OCI-LY7 (cell line): Measurements from ENCODE around the gene COL23A1. TPM values are rescaled to one million over a fixed set of nuclear protein-coding genes. Genes with fewer than 3 reads are reported as not detected.
A peak's percentile ranks its signal among the peaks of the same experiment; 100 is the strongest.

Experiments used
- Bru-seq: library from RNA; stranded (reverse); fragments of 400-500 nt; gene quantifications from one replicate; lab custom pipeline; 2021; lab: Mats Ljungman, UMichigan
- BruChase-seq, 2 experiments: library from RNA; stranded (reverse); fragments of 400-500 nt; gene quantifications; one replicate each; lab custom pipeline; 2021; lab: Mats Ljungman, UMichigan
- BruUV-seq: library from RNA; stranded (reverse); fragments of 400-500 nt; replicated peaks from 2 replicates; lab custom pipeline; 2021; lab: Mats Ljungman, UMichigan
- CTCF ChIA-PET: fragments of 300-600 bp; sonication (Branson Sonifier 250); formaldehyde crosslinking; loops from one replicate; lab custom pipeline; 2022; ENCODE audit warnings: antibody characterized with exemption; ENCODE audit not compliant: unreplicated experiment; lab: Charles Lee
- POLR2A ChIA-PET: fragments of 300-600 bp; sonication (Branson Sonifier 250); formaldehyde crosslinking; loops from one replicate; lab custom pipeline; 2022; ENCODE audit warnings: antibody characterized with exemption; lab: Charles Lee
- DNase-seq: peaks from one replicate; pipeline ENCODE4 v3.0.0-alpha.2; 2015; ENCODE audit warnings: low spot score
- H2AFZ ChIP-seq: fragments of 200-600 bp; sonication (generic), shearing (Covaris generic); 2 replicates; pipeline ENCODE4 v1.6.1; 2014; ENCODE audit warnings: mild to moderate bottlenecking, antibody characterized with exemption, low read length, moderate library complexity
- H3K27ac ChIP-seq: fragments of 200-600 bp; sonication (generic); 2 replicates; pipeline ENCODE4 v1.5.1; 2014; ENCODE audit warnings: mixed run types, low read depth, mild to moderate bottlenecking, moderate library complexity, low read length, inconsistent platforms; ENCODE audit not compliant: poor library complexity, severe bottlenecking
- H3K36me3 ChIP-seq: fragments of 200-600 bp; sonication (generic); 2 replicates; pipeline ENCODE4 v1.6.1; 2014; ENCODE audit warnings: mild to moderate bottlenecking, antibody characterized with exemption, low read length, moderate library complexity, mixed read lengths; ENCODE audit not compliant: insufficient read depth
- H3K4me1 ChIP-seq: fragments of 200-600 bp; sonication (generic); 2 replicates; pipeline ENCODE4 v1.5.1; 2014; ENCODE audit warnings: mild to moderate bottlenecking, low read length; ENCODE audit not compliant: insufficient read depth, poor library complexity, severe bottlenecking
- H3K4me2 ChIP-seq: fragments of 200-600 bp; sonication (generic); 2 replicates; pipeline ENCODE4 v1.6.1; 2014; ENCODE audit warnings: mild to moderate bottlenecking, low read length
- H3K4me3 ChIP-seq: fragments of 200-600 bp; sonication (generic); 2 replicates; pipeline ENCODE4 v1.5.1; 2014; ENCODE audit warnings: mild to moderate bottlenecking, low read depth, low read length; ENCODE audit not compliant: poor library complexity, severe bottlenecking
- H3K79me2 ChIP-seq: fragments of 200-600 bp; sonication (generic); 2 replicates; pipeline ENCODE4 v1.6.1; 2016; ENCODE audit warnings: low read depth, mild to moderate bottlenecking, low read length, moderate library complexity, mixed read lengths; ENCODE audit not compliant: insufficient read depth
- H3K9me2 ChIP-seq: fragments of 200-600 bp; sonication (generic); 2 replicates; pipeline ENCODE4 v1.6.1; 2016; ENCODE audit warnings: mild to moderate bottlenecking, low read length, mixed read lengths; ENCODE audit not compliant: insufficient read depth
- H3K9me3 ChIP-seq: fragments of 200-600 bp; sonication (generic); 2 replicates; pipeline ENCODE4 v1.6.1; 2014; ENCODE audit warnings: mild to moderate bottlenecking, mixed run types, low read length, mixed read lengths
- H4K20me1 ChIP-seq: fragments of 200-600 bp; sonication (generic); 2 replicates; pipeline ENCODE4 v1.6.1; 2014; ENCODE audit warnings: mild to moderate bottlenecking, antibody characterized with exemption, low read length, moderate library complexity, mixed read lengths; ENCODE audit not compliant: insufficient read depth
- CTCF ChIP-seq: fragments of 200-600 bp; sonication (generic); conservative IDR thresholded peaks from 2 replicates; pipeline ENCODE4 v1.5.1; 2014; ENCODE audit warnings: mild to moderate bottlenecking, antibody characterized with exemption, low read length, moderate library complexity, mixed read lengths
- EZH2phosphoT487 ChIP-seq: fragments of 200-600 bp; sonication (generic); IDR thresholded peaks from 2 replicates; pipeline ENCODE4 v1.6.1; 2018; ENCODE audit warnings: low read depth, borderline replicate concordance, mild to moderate bottlenecking, mixed run types, antibody characterized with exemption, low read length, moderate library complexity, mixed read lengths
- intact Hi-C: fragments of 100-400 bp; cut with micrococcal nuclease; formaldehyde crosslinking; loops from one replicate; pipeline ENCODE4 v1.10.0; 2022; ENCODE audit not compliant: unreplicated experiment
- long read RNA-seq: library from polyadenylated mRNA; stranded (forward); transcript quantifications from one replicate; pipeline ENCODE4 v2.0.0, GENCODE V29; 2022
- total RNA-seq, 2 experiments: library from RNA; depleted of rRNA in 1 of 2; stranded (reverse); fragments of >200 nt in 1 of 2; shearing (Covaris generic) in 1 of 2; gene quantifications; 2 replicates each; pipeline ENCODE4 v1.2.3, GENCODE V29; 2014 to 2022

Gene COL23A1
- total RNA-seq (2014; rRNA removed; shearing (Covaris generic)) (not detected in 2 replicates), total RNA-seq (2022) (0.53 TPM in 1 of 2 replicates, not detected in the other), Bru-seq, nascent RNA (percentile 13 among the genes with signal in this experiment), BruChase-seq, experiment 1, labeled RNA remaining after a 6-hour chase (percentile 16 among the genes with signal in this experiment), BruChase-seq, experiment 2, labeled RNA remaining after a 2-hour chase (percentile 17 among the genes with signal in this experiment)
- long read RNA-seq, partial matches to known transcripts = 0 of 2 reads
- long read RNA-seq, other reads (novel, unspliced or antisense) = 2 of 2 reads

- H3K36me3 ChIP-seq = no peaks in the 10 kb centered on the region
- TF ChIP-seq EZH2phosphoT487 (no peak), CTCF (no peak)
- H3K9me3 ChIP-seq = peaks cover 10% of the 10 kb centered on the region; the same call in 1 of the 2 replicates
- no peaks in the 10 kb centered on the region for H4K20me1 ChIP-seq
- no peaks in the 10 kb centered on the region for H3K9me2 ChIP-seq
- H2AFZ ChIP-seq = no peak within 1 kb of the TSS
- no peak within 1 kb of the TSS for H3K27ac ChIP-seq
- intact Hi-C loops = no loop called here
- H3K79me2 ChIP-seq = no peaks in the 10 kb centered on the region
- H3K4me2 ChIP-seq = no peak within 1 kb of the TSS
- ChIA-PET CTCF (no interaction called here), POLR2A (interaction anchor here (0.6 kb wide), 1 partner anchor 17 kb away, joined by 8 read pairs; no protein-coding TSS in a partner anchor)
- H3K4me3 ChIP-seq = no peak within 1 kb of the TSS
- BruUV-seq = no TSS peak
- H3K4me1 ChIP-seq = no peaks in the 10 kb centered on the region
- no peak for DNase-seq
These were observed at the start of gene COL23A1 for GRCh38 chr5:178590141-178590923. Gene COL23A1, minus strand, starts transcription at chr5:178590393.

GRCh38 chr5:178637356-178638074, 47.3 kb upstream of the COL23A1 start:
- no peak for TF ChIP-seq EZH2phosphoT487
- no peak for TF ChIP-seq CTCF
- no TSS peak for BruUV-seq
- 0 out of 2 replicates have a peak, but pooled peaks cover 3% of the 10 kb centered on the region for H3K9me2 ChIP-seq
- no peak overlapping the region for H3K27ac ChIP-seq
- ChIA-PET POLR2A (interaction anchor here (0.8 to 2.4 kb wide), 5 partner anchors 8 to 63 kb away, joined by 3 to 9 read pairs (median 3); no protein-coding TSS in a partner anchor), CTCF (no interaction called here)
- no peak overlapping the region for H3K4me3 ChIP-seq
- H3K79me2 ChIP-seq = no peaks in the 10 kb centered on the region
- H2AFZ ChIP-seq = peak overlapping the region; percentile 9; the same call in 1 of the 2 replicates
- no peaks in the 10 kb centered on the region for H4K20me1 ChIP-seq
- intact Hi-C loops = no loop called here
- H3K4me1 ChIP-seq = no peaks in the 10 kb centered on the region
- H3K4me2 ChIP-seq = no peak overlapping the region
- no peaks in the 10 kb centered on the region for H3K9me3 ChIP-seq
- DNase-seq = no peak
- H3K36me3 ChIP-seq = no peaks in the 10 kb centered on the region
